Heart left ventricle (tissue), 13 donors: ENCODE measurements around the gene CCR8.

ENCODE experiments used
- CTCF ChIP-seq, 12 donors: fragments of 200-600 bp; sonication (generic) in 4 of 12; IDR thresholded peaks; one replicate each; pipeline versions ENCODE4 v1.5.0 to v1.8.0; 2018 to 2022; ENCODE audit warnings: antibody characterized with exemption in 12 of 12, mild to moderate bottlenecking in 5 of 12
- POLR2A ChIP-seq, 2 donors: fragments of 450-650 bp; IDR thresholded peaks; one replicate each; pipeline ENCODE4 v1.6.1; 2017; ENCODE audit warnings: antibody characterized with exemption in 2 of 2, mild to moderate bottlenecking in 2 of 2, moderate library complexity in 2 of 2
- donor health status: ischemic (EF 13 %, LVEDD 7.1; RV severe dilation, severe dysfunction).
- donor health status: DM: no; HTN: yes; CAD: no.
- donor health status: DM: no; HTN: no; CAD: no.
- donor health status: ischemic (EF 25% LVEDD 6.9; RV normal size, moderate dysfunction).
- donor health status: ischemic (EF 25% LVEDD 5.7; RV mildly dilated, moderate dysfunction).
- donor health status: ischemic (EF 35%, LVEDD 5.7; RV mildly dilated, moderate dysfunction).
- donor health status: nonischemic (EF 11% LVEDD 7.7; RV severe dilation, severe dysfunction).
- donor health status: DM: yes; HTN: yes; CAD: no.
- donor health status: PGD.
- donor health status: ischemic (EF 29% LVEDD 5.4; RV normal size, mild dysfunction).
- donor health status: nonischemic (EF 23%, LVEDD 6.1; RV moderate dilation, normal function).

- TF ChIP-seq CTCF (IDR thresholded peaks at IDR 0.05) (no peak), POLR2A (IDR thresholded peaks at IDR 0.05) (no peak)
Observed at GRCh38 chr3:39282057-39282456, 47.5 kb upstream of the CCR8 start.
